Measurements from ENCODE around the gene NLRC5.
A peak's percentile ranks its signal among the peaks of the same experiment; 100 is the strongest.
"Not testable (repeated sequence)": the region's sequence is repeated elsewhere in the genome, so short reads cannot be mapped to it uniquely, and the experiment has no call there.

The NLRC5 gene

GRCh38 chr16:56960681-56961281, 28.6 kb upstream of the NLRC5 start:
- DNase-seq (ENCODE audit: low read depth): no peak

GRCh38 chr16:56961386-56961785, 28.0 kb upstream of the NLRC5 start:
- DNase-seq (ENCODE audit: low read depth): no peak

GRCh38 chr16:56961851-56962281, 27.5 kb upstream of the NLRC5 start, which contains the start of gene CETP:
TSS of gene CETP (plus strand) at chr16:56961950. CDS start at chr16:56961980, 30 bp downstream.
- DNase-seq (ENCODE audit: low read depth): no peak

GRCh38 chr16:56964243-56965148, 24.9 kb upstream of the NLRC5 start:
- DNase-seq (ENCODE audit: low read depth): peak; percentile 74

- no peak for DNase-seq (ENCODE audit: low read depth)
Observed at GRCh38 chr16:56965149-56966092, 23.9 kb upstream of the NLRC5 start.

- DNase-seq (ENCODE audit: low read depth): no peak
Observed at GRCh38 chr16:56966093-56966475, 23.3 kb upstream of the NLRC5 start.

- no peak for DNase-seq (ENCODE audit: low read depth)
Observed at GRCh38 chr16:56967733-56968132, 21.6 kb upstream of the NLRC5 start.

GRCh38 chr16:56969769-56970168, 19.6 kb upstream of the NLRC5 start:
- no peak for DNase-seq (ENCODE audit: low read depth)

GRCh38 chr16:56970934-56971767, 18.2 kb upstream of the NLRC5 start:
- no peak for DNase-seq (ENCODE audit: low read depth)

GRCh38 chr16:56971768-56972043, 17.7 kb upstream of the NLRC5 start:
- DNase-seq (ENCODE audit: low read depth): no peak

GRCh38 chr16:56972403-56973293, 16.7 kb upstream of the NLRC5 start:
- DNase-seq (ENCODE audit: low read depth): no peak

- no peak for DNase-seq (ENCODE audit: low read depth)
Observed at GRCh38 chr16:56973294-56973689, 16.1 kb upstream of the NLRC5 start.

- not testable (repeated sequence) for DNase-seq (ENCODE audit: low read depth)
Observed at GRCh38 chr16:56973899-56974298, 15.5 kb upstream of the NLRC5 start.

- DNase-seq (ENCODE audit: low read depth): no peak
Observed at GRCh38 chr16:56974549-56975300, 14.6 kb upstream of the NLRC5 start.

- no peak for DNase-seq (ENCODE audit: low read depth)
Observed at GRCh38 chr16:56975714-56976113, 13.6 kb upstream of the NLRC5 start.

GRCh38 chr16:56977216-56977615, 12.1 kb upstream of the NLRC5 start:
- DNase-seq (ENCODE audit: low read depth): no peak

- no peak for DNase-seq (ENCODE audit: low read depth)
Observed at GRCh38 chr16:56977823-56978430, 11.4 kb upstream of the NLRC5 start.

- no peak for DNase-seq (ENCODE audit: low read depth)
Observed at GRCh38 chr16:56980201-56980535, 9.2 kb upstream of the NLRC5 start.

Measured in fibroblast of the conjunctiva (primary cell).